HCT116 (cell line): ENCODE measurements around the gene CCDC8. TPM values are rescaled to one million over a fixed set of nuclear protein-coding genes. Genes with fewer than 3 reads are reported as not detected.

Source experiments
- ATAC-seq: fragments of 200-7000 bp; cut with Tn5 transposase; 2 replicates; pipeline ENCODE4 v1.9.1; 2020; ENCODE audit warnings: mild to moderate bottlenecking, moderate library complexity
- BruUV-seq: library from RNA; stranded (reverse); fragments of 400-500 nt; replicated peaks from 2 replicates; lab custom pipeline; 2021; lab: Mats Ljungman, UMichigan
- CTCF ChIA-PET: fragments of 300-600 bp; sonication (Branson Sonifier 250); formaldehyde crosslinking; loops from one replicate; lab custom pipeline; 2021; ENCODE audit warnings: antibody characterized with exemption; lab: Charles Lee
- POLR2A ChIA-PET: fragments of 300-600, 350-600 bp; sonication (Branson Sonifier 250); formaldehyde crosslinking; loops from one replicate; lab custom pipeline; 2021; ENCODE audit warnings: antibody characterized with exemption; lab: Charles Lee
- RAD21 ChIA-PET, 2 experiments: fragments of 300-600 bp; sonication (Branson Sonifier 250); formaldehyde crosslinking; loops; one replicate each; lab custom pipeline; 2023; ENCODE audit warnings: low total read pairs in 2 of 2; ENCODE audit not compliant: uncharacterized antibody in 2 of 2, unreplicated experiment in 2 of 2, low non-redundant PET in 1 of 2; lab: Charles Lee
- DNase-seq: peaks from one replicate; pipeline ENCODE4 v3.0.0-alpha.2; 2010; ENCODE audit warnings: low read depth, low spot score
- H2AFZ ChIP-seq: fragments of 200-600 bp; shearing (Covaris generic), sonication (generic); 2 replicates; pipeline ENCODE4 v1.6.1; 2017; ENCODE audit warnings: low read depth, mixed run types, mixed read lengths, antibody characterized with exemption, low read length; ENCODE audit not compliant: poor library complexity, severe bottlenecking
- H3K27ac ChIP-seq: 2 replicates; pipeline ENCODE4 v1.5.1; 2012; ENCODE audit warnings: low read depth, low read length
- H3K27me3 ChIP-seq: fragments of 200-600 bp; sonication (generic); 2 replicates; pipeline ENCODE4 v1.6.1; 2016; ENCODE audit warnings: mixed run types, low read length, mixed read lengths; ENCODE audit not compliant: insufficient read depth
- H3K36me3 ChIP-seq, 2 experiments: fragments of 200-500 bp in 1 of 2; fragments of 200-600 bp in 1 of 2; sonication (Bioruptor generic) in 1 of 2; sonication (generic) in 1 of 2; 2 replicates each; pipeline versions ENCODE4 v1.5.1 to v1.6.1; 2014 to 2016; ENCODE audit warnings: low read length in 2 of 2, inconsistent platforms in 1 of 2, mixed read lengths in 1 of 2, mixed run types in 1 of 2; ENCODE audit not compliant: insufficient read depth in 2 of 2, control insufficient read depth in 1 of 2
- H3K4me1 ChIP-seq, 2 experiments: fragments of 200-600 bp in 1 of 2; sonication (generic) in 1 of 2; 2 replicates each; pipeline versions ENCODE4 v1.5.1 to v1.6.1; 2012 to 2017; ENCODE audit warnings: low read length in 2 of 2, inconsistent platforms in 1 of 2, mild to moderate bottlenecking in 1 of 2, mixed read lengths in 1 of 2, mixed run types in 1 of 2, moderate library complexity in 1 of 2; ENCODE audit not compliant: insufficient read depth in 2 of 2, control insufficient read depth in 1 of 2
- H3K4me2 ChIP-seq: fragments of 200-600 bp; sonication (generic); 2 replicates; pipeline ENCODE4 v1.6.1; 2017; ENCODE audit warnings: mixed run types, low read length, mixed read lengths
- H3K4me3 ChIP-seq, 2 experiments: fragments of 200-600 bp in 1 of 2; sonication (generic) in 1 of 2; replicated peaks in 1 of 2; 2 replicates each; pipeline ENCODE4 v1.5.1; 2011 to 2016; ENCODE audit warnings: low read length in 2 of 2, control low read depth in 1 of 2, low read depth in 1 of 2, mild to moderate bottlenecking in 1 of 2, mixed read lengths in 1 of 2, mixed run types in 1 of 2
- H3K79me2 ChIP-seq: fragments of 200-600 bp; sonication (generic); 2 replicates; pipeline ENCODE4 v1.6.1; 2017; ENCODE audit warnings: mild to moderate bottlenecking, mixed run types, low read length, moderate library complexity, mixed read lengths; ENCODE audit not compliant: insufficient read depth
- H3K9ac ChIP-seq: fragments of 200-600 bp; sonication (generic); 2 replicates; pipeline ENCODE4 v1.6.1; 2016; ENCODE audit warnings: low read length, mixed read lengths
- H3K9me2 ChIP-seq: fragments of 200-600 bp; sonication (generic), shearing (Covaris generic); 2 replicates; pipeline ENCODE4 v1.6.1; 2017; ENCODE audit warnings: mixed run types, mild to moderate bottlenecking, moderate library complexity; ENCODE audit not compliant: insufficient read depth
- H3K9me3 ChIP-seq, 2 experiments: fragments of 200-500 bp in 1 of 2; fragments of 200-600 bp in 1 of 2; sonication (Bioruptor generic) in 1 of 2; sonication (generic) in 1 of 2; 2 replicates each; pipeline ENCODE4 v1.6.1; 2014 to 2017; ENCODE audit warnings: low read length in 2 of 2, mixed read lengths in 2 of 2, inconsistent platforms in 1 of 2, low read depth in 1 of 2, mild to moderate bottlenecking in 1 of 2, mixed run types in 1 of 2, moderate library complexity in 1 of 2; ENCODE audit not compliant: control insufficient read depth in 1 of 2, insufficient read depth in 1 of 2
- H4K20me1 ChIP-seq: fragments of 200-600 bp; sonication (generic), shearing (Covaris generic); 2 replicates; pipeline ENCODE4 v1.6.1; 2017; ENCODE audit warnings: mixed run types, mild to moderate bottlenecking, moderate library complexity; ENCODE audit not compliant: insufficient read depth
- ATF3 ChIP-seq: IDR thresholded peaks from 2 replicates; pipeline ENCODE4 v1.6.1; 2012
- CBX3 ChIP-seq: IDR thresholded peaks from 2 replicates; pipeline ENCODE4 v1.6.1; 2012; ENCODE audit warnings: low read depth
- ELF1 ChIP-seq: IDR thresholded peaks from 2 replicates; pipeline ENCODE4 v1.6.1; 2012; ENCODE audit warnings: low read depth, borderline replicate concordance
- EZH2 ChIP-seq: fragments of 200-600 bp; sonication (generic); IDR thresholded peaks from 2 replicates; pipeline ENCODE4 v1.6.1; 2017; ENCODE audit warnings: antibody characterized with exemption, mixed run types
- FOSL1 ChIP-seq: IDR thresholded peaks from 2 replicates; pipeline ENCODE4 v1.6.1; 2012; ENCODE audit warnings: low read depth
- POLR2A ChIP-seq: IDR thresholded peaks from 2 replicates; pipeline ENCODE4 v1.7.0; 2011; ENCODE audit warnings: borderline replicate concordance; ENCODE audit not compliant: insufficient read depth, insufficient read length; ENCODE audit errors: extremely low read depth
- REST ChIP-seq: IDR thresholded peaks from 2 replicates; pipeline ENCODE4 v1.6.1; 2012; ENCODE audit warnings: low read depth
- SIN3A ChIP-seq: IDR thresholded peaks from 2 replicates; pipeline ENCODE4 v1.6.1; 2012; ENCODE audit warnings: low read depth
- intact Hi-C: fragments of 100-400 bp; cut with micrococcal nuclease; formaldehyde crosslinking; loops from 2 replicates; pipeline ENCODE4 v1.10.0; 2022
- total RNA-seq: library from RNA; stranded (reverse); gene quantifications from one replicate; pipeline ENCODE4 v1.2.1, GENCODE V29; 2021; ENCODE audit not compliant: unreplicated experiment
- TF ChIP-seq, protein P1 (sequence below), 3 experiments: fragments of 200-600 bp in 1 of 3; sonication (generic) in 1 of 3; IDR thresholded peaks in 2 of 3; conservative IDR thresholded peaks in 1 of 3; 2 replicates each; pipeline ENCODE4 v1.5.1; 2012 to 2017; ENCODE audit warnings: low read depth in 2 of 3, low read length in 2 of 3, antibody characterized with exemption in 1 of 3, borderline replicate concordance in 1 of 3, control low read depth in 1 of 3, mild to moderate bottlenecking in 1 of 3, mixed read lengths in 1 of 3, mixed run types in 1 of 3, moderate library complexity in 1 of 3; ENCODE audit not compliant: insufficient read depth in 1 of 3
- TF ChIP-seq, protein P2 (sequence below): IDR thresholded peaks from 2 replicates; pipeline ENCODE4 v1.6.1; 2011; ENCODE audit warnings: mild to moderate bottlenecking, low read length, moderate library complexity; ENCODE audit not compliant: insufficient replicate concordance; ENCODE audit errors: extremely low read depth

Gene CCDC8
- total RNA-seq, 1 experiment from 2014 or later: 0.10 TPM

DNA sequence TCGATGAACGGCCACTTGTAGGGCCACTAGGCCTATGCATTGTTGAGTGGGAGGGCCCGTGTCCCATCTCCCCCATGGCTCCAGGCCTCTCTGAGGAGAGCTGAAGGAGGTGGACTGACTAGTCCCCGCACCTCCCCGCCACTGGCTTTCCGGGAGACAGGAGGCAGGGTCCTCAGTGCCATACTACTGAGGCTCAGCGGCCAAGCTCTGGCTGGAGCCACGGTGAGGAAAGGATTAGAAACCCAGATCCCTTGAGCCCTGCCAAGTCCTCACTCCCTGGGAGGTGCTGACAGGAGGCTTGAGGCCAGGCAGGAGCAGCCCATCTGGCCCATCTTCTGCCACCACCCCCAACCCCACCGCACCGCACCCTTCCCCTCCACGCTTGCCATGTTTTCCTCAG is 29.0 kb downstream of the CCDC8 start:
- CTCF ChIA-PET: no interaction called here
- H3K36me3 ChIP-seq: peaks cover 36 to 65% of the 10 kb centered on the region in 2 experiments
- no peaks in the 10 kb centered on the region for H3K27me3 ChIP-seq
- no peak overlapping the region for H2AFZ ChIP-seq
- no peaks in the 10 kb centered on the region for H3K9me2 ChIP-seq
- no peak for TF ChIP-seq POLR2A
- no peak for TF ChIP-seq FOSL1
- no peak for TF ChIP-seq CBX3
- TF ChIP-seq, protein P1, sequence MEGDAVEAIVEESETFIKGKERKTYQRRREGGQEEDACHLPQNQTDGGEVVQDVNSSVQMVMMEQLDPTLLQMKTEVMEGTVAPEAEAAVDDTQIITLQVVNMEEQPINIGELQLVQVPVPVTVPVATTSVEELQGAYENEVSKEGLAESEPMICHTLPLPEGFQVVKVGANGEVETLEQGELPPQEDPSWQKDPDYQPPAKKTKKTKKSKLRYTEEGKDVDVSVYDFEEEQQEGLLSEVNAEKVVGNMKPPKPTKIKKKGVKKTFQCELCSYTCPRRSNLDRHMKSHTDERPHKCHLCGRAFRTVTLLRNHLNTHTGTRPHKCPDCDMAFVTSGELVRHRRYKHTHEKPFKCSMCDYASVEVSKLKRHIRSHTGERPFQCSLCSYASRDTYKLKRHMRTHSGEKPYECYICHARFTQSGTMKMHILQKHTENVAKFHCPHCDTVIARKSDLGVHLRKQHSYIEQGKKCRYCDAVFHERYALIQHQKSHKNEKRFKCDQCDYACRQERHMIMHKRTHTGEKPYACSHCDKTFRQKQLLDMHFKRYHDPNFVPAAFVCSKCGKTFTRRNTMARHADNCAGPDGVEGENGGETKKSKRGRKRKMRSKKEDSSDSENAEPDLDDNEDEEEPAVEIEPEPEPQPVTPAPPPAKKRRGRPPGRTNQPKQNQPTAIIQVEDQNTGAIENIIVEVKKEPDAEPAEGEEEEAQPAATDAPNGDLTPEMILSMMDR (IDR thresholded peaks at IDR 0.05 in 2 of 3, conservative IDR thresholded peaks at IDR 0.05 in 1 of 3; ENCODE audit: borderline replicate concordance in 1 of 3, insufficient read depth in 1 of 3, low read depth in 2 of 3, low read length in 2 of 3): no peak
- no peak for TF ChIP-seq REST
- TF ChIP-seq EZH2: no peak
- no peak for TF ChIP-seq ELF1
- TF ChIP-seq, protein P2, sequence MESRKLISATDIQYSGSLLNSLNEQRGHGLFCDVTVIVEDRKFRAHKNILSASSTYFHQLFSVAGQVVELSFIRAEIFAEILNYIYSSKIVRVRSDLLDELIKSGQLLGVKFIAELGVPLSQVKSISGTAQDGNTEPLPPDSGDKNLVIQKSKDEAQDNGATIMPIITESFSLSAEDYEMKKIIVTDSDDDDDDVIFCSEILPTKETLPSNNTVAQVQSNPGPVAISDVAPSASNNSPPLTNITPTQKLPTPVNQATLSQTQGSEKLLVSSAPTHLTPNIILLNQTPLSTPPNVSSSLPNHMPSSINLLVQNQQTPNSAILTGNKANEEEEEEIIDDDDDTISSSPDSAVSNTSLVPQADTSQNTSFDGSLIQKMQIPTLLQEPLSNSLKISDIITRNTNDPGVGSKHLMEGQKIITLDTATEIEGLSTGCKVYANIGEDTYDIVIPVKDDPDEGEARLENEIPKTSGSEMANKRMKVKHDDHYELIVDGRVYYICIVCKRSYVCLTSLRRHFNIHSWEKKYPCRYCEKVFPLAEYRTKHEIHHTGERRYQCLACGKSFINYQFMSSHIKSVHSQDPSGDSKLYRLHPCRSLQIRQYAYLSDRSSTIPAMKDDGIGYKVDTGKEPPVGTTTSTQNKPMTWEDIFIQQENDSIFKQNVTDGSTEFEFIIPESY: no peak
- TF ChIP-seq SIN3A: no peak
- no peak for TF ChIP-seq ATF3
- no peak for ATAC-seq
- H3K79me2 ChIP-seq: peaks cover 19% of the 10 kb centered on the region
- BruUV-seq: no TSS peak
- 0 out of 2 replicates have a peak, but pooled peaks cover 2% of the 10 kb centered on the region for H4K20me1 ChIP-seq
- intact Hi-C loops: no loop called here
- no peaks in the 10 kb centered on the region; a peak in 1 of 4 replicates for H3K9me3 ChIP-seq
- RAD21 ChIA-PET: no interaction called here
- H3K4me2 ChIP-seq: no peak overlapping the region
- POLR2A ChIA-PET: no interaction called here
- H3K27ac ChIP-seq: no peak overlapping the region
- H3K9ac ChIP-seq: no peak overlapping the region
- no peak for DNase-seq
- no peaks in the 10 kb centered on the region for H3K4me1 ChIP-seq
- no peak overlapping the region for H3K4me3 ChIP-seq
